ENCODE results near the gene TAF11L6.
"Not testable (repeated sequence)": the region's sequence is repeated elsewhere in the genome, so short reads cannot be mapped to it uniquely, and the experiment has no call there.

TAF11L6 gene

DNA sequence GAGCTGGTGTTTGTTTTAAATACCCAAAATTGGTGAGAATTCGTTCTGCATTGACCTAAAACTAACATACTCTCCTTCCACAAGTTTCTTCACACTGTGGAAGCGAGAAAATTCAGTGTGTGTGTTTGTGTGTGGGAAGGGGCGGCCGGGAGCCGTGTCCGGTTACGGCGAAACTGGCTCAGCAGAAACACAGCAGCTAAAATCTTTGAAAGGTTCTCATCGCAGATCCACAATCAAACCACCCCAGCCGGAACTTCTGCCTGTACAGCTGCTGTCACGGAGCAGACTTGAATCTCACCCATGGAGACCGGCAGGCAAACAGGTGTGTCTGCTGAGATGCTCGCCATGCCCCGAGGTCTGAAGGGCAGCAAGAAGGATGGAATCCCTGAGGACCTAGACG, at the start of gene TAF11L6:
Gene TAF11L6, plus strand, starts transcription at position 301 of the 400 bp plus-strand sequence.
- FAIRE-seq, result not testable (repeated sequence)

DNA sequence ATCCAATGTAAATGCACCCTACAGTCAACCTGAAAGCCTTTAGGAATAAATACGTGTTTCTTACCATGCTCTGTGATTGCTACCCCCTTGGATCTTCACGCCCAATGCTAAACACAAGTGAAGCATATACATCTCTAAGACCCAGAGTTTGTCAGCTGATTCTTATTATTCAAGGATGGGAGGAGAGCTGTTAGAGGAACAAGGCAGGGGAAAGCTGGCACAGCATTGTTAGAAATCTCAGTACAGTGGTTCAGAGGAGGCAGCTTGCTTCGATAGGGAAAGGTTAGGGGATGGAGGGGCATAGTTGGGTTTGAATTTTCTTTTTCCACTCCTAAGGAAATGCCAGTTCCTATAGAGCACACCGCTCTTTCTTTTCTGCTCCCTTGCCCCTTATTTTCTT, 47.1 kb upstream of the TAF11L6 start:
- DNase-seq (ENCODE audit: low spot score), result no peak
- FAIRE-seq, result no peak

More for the DNA sequence above, at the start of gene TAF11L6:
- DNase-seq (ENCODE audit: low spot score), result not testable (repeated sequence)

DNA sequence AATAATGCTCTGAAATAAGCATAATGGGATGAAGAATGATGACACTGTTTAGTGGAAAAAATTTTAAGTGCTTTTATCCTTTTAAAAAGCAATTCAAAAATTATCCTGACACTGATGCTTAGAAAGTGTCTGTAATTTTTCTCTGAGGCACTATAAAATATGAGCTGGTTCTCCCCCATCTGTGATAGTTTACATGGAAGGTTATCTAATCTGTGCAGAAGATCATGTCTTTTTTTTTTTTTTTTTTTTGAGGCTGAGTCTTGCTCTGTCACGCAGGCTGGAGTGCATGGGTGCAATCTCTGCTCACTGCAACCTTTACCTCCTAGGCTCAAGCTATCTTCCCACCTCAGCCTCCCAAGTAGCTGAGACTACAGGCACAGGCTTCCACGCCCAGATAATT, 45.7 kb upstream of the TAF11L6 start:
- FAIRE-seq, result no peak
- DNase-seq (ENCODE audit: low spot score), result no peak

DNA sequence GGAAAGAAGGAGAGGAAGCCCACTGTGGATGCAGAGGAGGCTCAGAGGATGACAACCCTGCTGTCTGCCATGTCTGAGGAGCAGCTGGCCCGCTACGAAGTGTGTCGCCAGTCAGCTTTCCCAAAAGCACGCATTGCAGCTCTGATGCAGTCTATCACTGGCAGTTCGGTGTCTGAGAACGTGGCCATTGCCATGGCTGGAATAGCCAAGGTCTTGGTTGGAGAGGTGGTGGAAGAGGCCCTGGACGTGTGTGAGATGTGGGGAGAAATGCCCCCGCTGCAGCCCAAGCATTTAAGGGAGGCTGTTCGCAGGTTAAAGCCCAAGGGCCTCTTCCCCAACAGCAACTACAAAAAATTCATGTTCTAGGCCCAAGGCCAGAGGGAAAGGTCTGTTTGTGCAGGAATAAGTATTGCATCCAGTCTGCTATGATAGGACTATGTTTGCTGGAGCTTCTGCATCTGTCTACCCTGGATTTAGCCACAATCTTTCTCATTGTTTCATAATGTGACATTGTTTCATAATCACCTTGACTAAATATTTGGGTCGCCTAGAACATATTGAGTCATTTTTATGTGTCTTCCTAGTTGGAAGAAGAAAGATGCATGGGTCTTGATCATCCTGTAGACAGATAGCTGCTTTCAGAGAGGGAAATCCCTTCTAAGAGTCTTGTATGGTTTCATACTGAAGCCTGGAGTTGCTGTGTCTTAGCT, 41.9 kb upstream of the TAF11L6 start:
- DNase-seq (ENCODE audit: low spot score); FAIRE-seq: not testable (repeated sequence)

DNA sequence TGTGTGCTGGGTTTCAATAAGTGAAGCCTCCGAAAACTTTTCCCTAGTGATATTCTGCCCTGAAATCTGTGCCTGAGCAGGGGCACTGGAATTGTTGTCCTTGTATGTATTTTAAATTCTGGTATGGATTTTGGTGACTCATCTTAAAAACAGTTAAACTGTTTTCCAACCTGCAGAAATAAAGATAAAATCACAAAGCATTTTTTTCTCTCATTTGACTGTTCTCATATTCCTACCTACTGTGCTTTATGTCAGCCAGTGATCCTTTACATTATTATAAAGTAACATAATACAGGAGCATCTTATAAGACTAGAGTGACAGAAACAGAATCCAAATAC, 41.3 kb upstream of the TAF11L6 start:
- no peak for DNase-seq (ENCODE audit: low spot score)
- FAIRE-seq, result no peak

DNA sequence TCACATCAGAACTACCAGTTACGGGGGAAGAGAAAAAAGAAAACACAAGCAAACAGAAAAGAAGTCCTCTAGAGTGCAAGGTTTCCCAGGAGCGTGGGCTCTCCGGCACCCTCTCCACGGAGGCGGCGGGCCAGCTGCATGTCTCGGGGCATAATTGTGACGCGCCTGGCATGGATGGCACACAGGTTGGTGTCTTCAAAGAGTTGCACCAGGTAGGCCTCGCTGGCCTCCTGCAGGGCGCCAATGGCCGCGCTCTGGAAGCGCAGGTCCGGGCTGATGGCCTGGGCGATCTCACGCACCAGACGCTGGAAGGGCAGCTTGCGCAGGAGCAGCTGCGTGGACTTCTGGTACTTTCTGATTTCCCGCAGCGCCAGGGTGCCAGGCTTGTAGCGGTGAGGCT, 37.2 kb upstream of the TAF11L6 start:
- not testable (repeated sequence) for FAIRE-seq; DNase-seq (ENCODE audit: low spot score)

DNA sequence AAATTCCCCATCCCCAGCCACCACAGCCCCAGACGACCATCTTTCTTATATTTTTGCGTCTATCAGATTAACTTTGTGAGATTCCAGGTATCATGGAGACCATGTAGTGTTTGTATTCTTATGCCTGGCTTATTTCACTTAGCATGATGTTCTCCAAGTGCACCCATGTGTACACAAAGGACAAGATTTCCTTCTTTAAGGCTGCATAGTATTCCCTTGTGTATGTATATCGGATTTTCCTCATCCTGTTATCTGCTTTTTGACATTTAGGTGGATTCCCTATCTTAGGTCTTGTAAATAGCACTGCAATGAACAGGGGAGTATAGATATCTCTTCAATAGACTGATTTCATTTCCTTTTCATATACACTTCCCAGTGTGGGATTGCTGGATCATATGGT, 35.7 kb upstream of the TAF11L6 start:
- FAIRE-seq, result no peak

DNA sequence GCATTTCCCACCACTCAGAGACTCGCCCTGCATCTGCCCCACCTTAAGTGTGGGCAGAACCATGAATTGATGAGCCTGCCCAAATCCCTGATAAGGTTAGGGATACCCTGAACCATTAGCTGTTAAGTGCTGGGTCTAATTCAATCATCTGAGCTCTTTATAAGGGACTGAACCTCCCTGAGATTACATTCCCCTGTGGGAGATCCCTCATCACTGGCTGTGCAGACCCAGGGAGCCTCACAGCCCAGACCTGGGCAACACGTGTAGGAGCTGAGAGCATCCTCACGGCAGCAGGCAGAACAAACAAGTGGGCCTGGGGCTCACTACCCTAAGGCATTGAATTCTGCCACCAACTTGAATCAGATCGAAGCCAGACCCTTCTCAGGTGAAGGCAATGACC, 31.0 kb upstream of the TAF11L6 start:
- DNase-seq (ENCODE audit: low spot score) (no peak), FAIRE-seq (no peak)

More for the DNA sequence above, 35.7 kb upstream of the TAF11L6 start:
- no peak for DNase-seq (ENCODE audit: low spot score)

DNA sequence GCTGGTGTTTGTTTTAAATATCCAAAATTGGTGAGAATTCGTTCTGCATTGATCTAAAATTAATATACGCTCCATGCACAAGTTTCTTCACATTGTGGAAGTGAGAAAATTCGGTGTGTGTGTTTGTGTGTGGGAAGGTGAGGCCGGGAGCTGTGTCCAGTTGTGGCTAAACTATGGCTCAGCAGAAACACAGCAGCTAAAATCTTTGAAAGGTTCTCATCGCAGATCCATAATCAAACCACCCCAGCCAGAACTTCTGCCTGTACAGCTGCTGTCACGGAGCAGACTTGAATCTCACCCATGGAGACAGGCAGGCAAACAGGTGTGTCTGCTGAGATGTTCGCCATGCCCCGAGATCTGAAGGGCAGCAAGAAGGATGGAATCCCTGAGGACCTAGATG, 30.5 kb upstream of the TAF11L6 start, which contains the start of gene TAF11L2:
Gene TAF11L2, plus strand, starts transcription at position 301 of the 400 bp plus-strand sequence.
- FAIRE-seq; DNase-seq (ENCODE audit: low spot score): not testable (repeated sequence)

DNA sequence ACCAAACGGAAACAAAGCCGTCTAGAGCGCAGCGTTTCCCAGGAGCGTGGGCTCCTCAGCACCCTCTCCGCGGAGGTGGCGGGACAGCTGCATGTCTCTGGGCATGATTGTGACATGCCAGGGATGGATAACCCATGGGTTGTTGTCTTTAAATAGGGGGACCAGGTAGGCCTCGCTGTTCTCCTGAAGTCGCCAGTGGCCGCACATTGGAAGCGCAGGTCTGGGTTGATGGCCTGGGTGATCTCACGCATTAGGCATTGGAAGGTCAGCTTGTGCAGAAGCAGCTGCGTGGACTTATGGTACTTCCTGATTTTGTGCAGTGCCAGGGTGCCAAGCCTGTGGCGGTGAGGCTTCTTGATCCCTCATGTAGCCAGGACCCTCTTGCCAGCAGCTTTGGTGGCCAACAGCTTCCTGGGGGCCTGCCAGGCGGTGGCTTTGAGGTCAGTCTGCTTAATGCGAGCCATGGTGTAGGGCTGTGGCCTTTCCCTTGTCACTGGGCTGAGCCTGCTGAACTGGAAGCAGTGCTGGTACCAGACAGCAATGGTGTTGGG, 16.6 kb upstream of the TAF11L6 start:
- FAIRE-seq (no peak), DNase-seq (ENCODE audit: low spot score) (no peak)

DNA sequence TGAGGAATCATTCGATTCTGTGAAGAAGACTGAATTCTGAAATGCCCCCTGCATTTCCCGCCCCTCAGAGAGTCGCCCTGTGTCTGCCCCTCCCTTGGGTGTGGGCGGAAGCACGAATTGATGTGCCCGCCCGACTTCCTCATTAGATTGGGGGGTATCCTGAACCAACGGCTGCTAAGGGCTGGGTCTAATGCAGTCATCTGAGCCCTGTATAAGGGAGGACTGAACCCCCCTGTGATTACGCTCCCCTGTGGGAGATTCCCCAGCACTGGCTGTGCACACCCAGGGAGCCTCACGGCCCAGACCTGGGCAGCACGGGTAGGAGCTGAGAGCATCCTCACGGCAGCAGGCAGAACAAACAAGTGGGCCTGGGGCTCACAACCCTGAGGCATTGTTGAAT, 10.9 kb upstream of the TAF11L6 start:
- not testable (repeated sequence) for DNase-seq (ENCODE audit: low spot score); FAIRE-seq

DNA sequence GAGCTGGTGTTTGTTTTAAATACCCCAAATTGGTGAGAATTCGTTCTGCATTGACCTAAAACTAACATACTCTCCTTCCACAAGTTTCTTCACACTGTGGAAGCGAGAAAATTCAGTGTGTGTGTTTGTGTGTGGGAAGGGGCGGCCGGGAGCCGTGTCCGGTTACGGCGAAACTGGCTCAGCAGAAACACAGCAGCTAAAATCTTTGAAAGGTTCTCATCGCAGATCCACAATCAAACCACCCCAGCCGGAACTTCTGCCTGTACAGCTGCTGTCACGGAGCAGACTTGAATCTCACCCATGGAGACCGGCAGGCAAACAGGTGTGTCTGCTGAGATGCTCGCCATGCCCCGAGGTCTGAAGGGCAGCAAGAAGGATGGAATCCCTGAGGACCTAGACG, 10.4 kb upstream of the TAF11L6 start, which contains the start of gene TAF11L3:
Gene TAF11L3, plus strand, starts transcription at position 301 of the 400 bp plus-strand sequence.
- FAIRE-seq; DNase-seq (ENCODE audit: low spot score): not testable (repeated sequence)

DNA sequence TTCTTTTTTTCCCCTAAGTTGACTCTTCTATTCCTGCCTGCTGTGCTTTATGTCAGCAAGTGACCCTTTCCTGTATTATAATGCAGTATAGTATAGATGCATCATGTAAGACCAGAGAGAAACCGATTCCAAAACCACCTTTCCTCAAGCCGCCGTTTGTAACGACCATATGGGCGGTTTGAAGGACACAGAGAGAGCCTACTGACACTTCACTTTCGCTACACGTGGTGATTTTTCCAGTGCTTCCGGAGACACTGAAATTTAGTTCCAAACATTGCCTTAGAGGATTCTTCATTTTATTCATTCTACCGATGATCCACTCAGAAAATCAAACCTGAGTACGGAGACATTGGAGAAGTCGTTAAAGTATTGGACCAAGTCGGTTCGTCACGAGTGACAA, 9.0 kb upstream of the TAF11L6 start:
- not testable (repeated sequence) for FAIRE-seq; DNase-seq (ENCODE audit: low spot score)

DNA sequence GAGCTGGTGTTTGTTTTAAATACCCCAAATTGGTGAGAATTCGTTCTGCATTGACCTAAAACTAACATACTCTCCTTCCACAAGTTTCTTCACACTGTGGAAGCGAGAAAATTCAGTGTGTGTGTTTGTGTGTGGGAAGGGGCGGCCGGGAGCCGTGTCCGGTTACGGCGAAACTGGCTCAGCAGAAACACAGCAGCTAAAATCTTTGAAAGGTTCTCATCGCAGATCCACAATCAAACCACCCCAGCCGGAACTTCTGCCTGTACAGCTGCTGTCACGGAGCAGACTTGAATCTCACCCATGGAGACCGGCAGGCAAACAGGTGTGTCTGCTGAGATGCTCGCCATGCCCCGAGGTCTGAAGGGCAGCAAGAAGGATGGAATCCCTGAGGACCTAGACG, 7.0 kb upstream of the TAF11L6 start, which contains the start of gene TAF11L4:
Gene TAF11L4, plus strand, starts transcription at position 301 of the 400 bp plus-strand sequence.
- not testable (repeated sequence) for FAIRE-seq; DNase-seq (ENCODE audit: low spot score)

DNA sequence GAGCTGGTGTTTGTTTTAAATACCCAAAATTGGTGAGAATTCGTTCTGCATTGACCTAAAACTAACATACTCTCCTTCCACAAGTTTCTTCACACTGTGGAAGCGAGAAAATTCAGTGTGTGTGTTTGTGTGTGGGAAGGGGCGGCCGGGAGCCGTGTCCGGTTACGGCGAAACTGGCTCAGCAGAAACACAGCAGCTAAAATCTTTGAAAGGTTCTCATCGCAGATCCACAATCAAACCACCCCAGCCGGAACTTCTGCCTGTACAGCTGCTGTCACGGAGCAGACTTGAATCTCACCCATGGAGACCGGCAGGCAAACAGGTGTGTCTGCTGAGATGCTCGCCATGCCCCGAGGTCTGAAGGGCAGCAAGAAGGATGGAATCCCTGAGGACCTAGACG, 3.5 kb upstream of the TAF11L6 start, which contains the start of gene TAF11L5:
Gene TAF11L5, plus strand, starts transcription at position 301 of the 400 bp plus-strand sequence.
- FAIRE-seq; DNase-seq (ENCODE audit: low spot score): not testable (repeated sequence)

DNA sequence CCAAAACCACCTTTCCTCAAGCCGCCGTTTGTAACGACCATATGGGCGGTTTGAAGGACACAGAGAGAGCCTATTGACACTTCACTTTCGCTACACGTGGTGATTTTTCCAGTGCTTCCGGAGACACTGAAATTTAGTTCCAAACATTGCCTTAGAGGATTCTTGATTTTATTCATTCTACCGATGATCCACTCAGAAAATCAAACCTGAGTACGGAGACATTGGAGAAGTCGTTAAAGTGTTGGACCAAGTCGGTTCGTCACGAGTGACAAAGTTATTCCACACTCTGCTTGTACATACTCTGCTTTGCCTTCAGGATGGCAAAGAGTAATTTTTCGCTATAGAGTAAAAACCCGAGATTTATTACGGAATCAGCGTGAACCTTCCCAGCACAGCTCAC, 2.0 kb upstream of the TAF11L6 start:
- not testable (repeated sequence) for FAIRE-seq; DNase-seq (ENCODE audit: low spot score)

Measured in RCC 7860 (cell line).